CD14-positive monocyte (primary cell): ENCODE results near the gene RAB3GAP2. TPM values are rescaled to one million over a fixed set of nuclear protein-coding genes. Genes with fewer than 3 reads are reported as not detected.
"Not testable (repeated sequence)": the region's sequence is repeated elsewhere in the genome, so short reads cannot be mapped to it uniquely, and the experiment has no call there.

Source experiments
- DNase-seq, 3 donors: peaks; one replicate each; pipeline ENCODE4 v3.0.0-alpha.2; 2011 to 2022
- H2AFZ ChIP-seq: 2 replicates; pipeline ENCODE4 v1.6.0; 2012; ENCODE audit warnings: mild to moderate bottlenecking, low read depth, low read length, inconsistent platforms; ENCODE audit not compliant: insufficient read depth, poor library complexity, severe bottlenecking
- H3K27ac ChIP-seq, 2 donors: 1 replicate in 1 of 2; 2 replicates in 1 of 2; pipeline ENCODE4 v1.5.1; 2012 to 2013; ENCODE audit warnings: low read length in 2 of 2, control low read depth in 1 of 2, inconsistent platforms in 1 of 2, low read depth in 1 of 2, mild to moderate bottlenecking in 1 of 2
- H3K27me3 ChIP-seq, 2 donors: one replicate each; pipeline versions ENCODE4 v1.6.0 to v1.6.1; 2011 to 2013; ENCODE audit warnings: low read length in 2 of 2; ENCODE audit not compliant: control insufficient read depth in 2 of 2, insufficient read depth in 2 of 2
- H3K36me3 ChIP-seq, 2 donors: replicated peaks in 1 of 2; 1 replicate in 1 of 2; 2 replicates in 1 of 2; pipeline versions ENCODE4 v1.5.1 to v1.6.1; 2012 to 2013; ENCODE audit warnings: low read length in 2 of 2, control low read depth in 1 of 2, inconsistent platforms in 1 of 2, mild to moderate bottlenecking in 1 of 2; ENCODE audit not compliant: insufficient read depth in 2 of 2, control insufficient read depth in 1 of 2
- H3K4me1 ChIP-seq, 2 donors: 1 replicate in 1 of 2; 2 replicates in 1 of 2; pipeline versions ENCODE4 v1.5.1 to v1.6.1; 2012 to 2013; ENCODE audit warnings: low read length in 2 of 2, control low read depth in 1 of 2, inconsistent platforms in 1 of 2, mild to moderate bottlenecking in 1 of 2, moderate library complexity in 1 of 2; ENCODE audit not compliant: insufficient read depth in 2 of 2, control insufficient read depth in 1 of 2
- H3K4me2 ChIP-seq: replicated peaks from 2 replicates; pipeline ENCODE3; 2012; ENCODE audit warnings: low read length, moderate library complexity, mild to moderate bottlenecking; ENCODE audit not compliant: poor library complexity, severe bottlenecking; ENCODE audit errors: extremely low read depth
- H3K4me3 ChIP-seq, 3 experiments: fragments of 200-600 bp in 1 of 3; sonication (generic) in 1 of 3; replicated peaks in 1 of 3; 1 replicate in 2 of 3; 2 replicates in 1 of 3; pipeline ENCODE4 v1.5.1; 2011 to 2013; ENCODE audit warnings: low read length in 3 of 3, mild to moderate bottlenecking in 3 of 3, control low read depth in 2 of 3, low read depth in 2 of 3, inconsistent platforms in 1 of 3, moderate library complexity in 1 of 3
- H3K79me2 ChIP-seq: 2 replicates; pipeline ENCODE4 v1.6.0; 2012; ENCODE audit warnings: mild to moderate bottlenecking, control low read depth, inconsistent platforms, low read length, moderate library complexity; ENCODE audit not compliant: insufficient read depth
- H3K9ac ChIP-seq: 2 replicates; pipeline ENCODE4 v1.6.0; 2017; ENCODE audit warnings: low read length, mild to moderate bottlenecking; ENCODE audit not compliant: insufficient read depth, poor library complexity, severe bottlenecking
- H3K9me3 ChIP-seq, 2 donors: replicated peaks in 1 of 2; 1 replicate in 1 of 2; 2 replicates in 1 of 2; pipeline versions ENCODE4 v1.5.1 to v1.6.1; 2012 to 2013; ENCODE audit warnings: low read length in 2 of 2, control low read depth in 1 of 2; ENCODE audit not compliant: control insufficient read depth in 1 of 2, insufficient read depth in 1 of 2
- H4K20me1 ChIP-seq: 2 replicates; pipeline ENCODE4 v1.6.0; 2012; ENCODE audit warnings: mild to moderate bottlenecking, low read length, control low read depth, moderate library complexity; ENCODE audit not compliant: insufficient read depth
- H3K27ac Mint-ChIP-seq, 7 donors: one replicate each; pipeline ENCODE4 v1.8.0; 2020; ENCODE audit warnings: mild to moderate bottlenecking in 7 of 7, mixed read lengths in 7 of 7, moderate library complexity in 6 of 7, inconsistent platforms in 2 of 7
- H3K27me3 Mint-ChIP-seq, 3 donors: one replicate each; pipeline ENCODE4 v1.8.0; 2021 to 2022; ENCODE audit warnings: low read depth in 3 of 3, mild to moderate bottlenecking in 3 of 3, mixed read lengths in 3 of 3, moderate library complexity in 3 of 3, inconsistent platforms in 1 of 3
- H3K36me3 Mint-ChIP-seq, 2 donors: one replicate each; pipeline ENCODE4 v1.8.0; 2020; ENCODE audit warnings: mixed read lengths in 2 of 2, inconsistent platforms in 1 of 2, mild to moderate bottlenecking in 1 of 2
- H3K4me1 Mint-ChIP-seq: one replicate; pipeline ENCODE4 v1.8.0; 2020; ENCODE audit warnings: mild to moderate bottlenecking, mixed read lengths
- H3K4me3 Mint-ChIP-seq, 2 donors: one replicate each; pipeline ENCODE4 v1.8.0; 2020; ENCODE audit warnings: mild to moderate bottlenecking in 2 of 2, mixed read lengths in 2 of 2, moderate library complexity in 1 of 2
- H3K9me3 Mint-ChIP-seq, 7 donors: one replicate each; pipeline ENCODE4 v1.8.0; 2020 to 2022; ENCODE audit warnings: mixed read lengths in 7 of 7, mild to moderate bottlenecking in 6 of 7, moderate library complexity in 6 of 7, inconsistent platforms in 2 of 7
- WGBS: methylation state at CpG from one replicate; pipeline ENCODE4 v1.1.5; 2013; ENCODE audit warnings: missing lambda C conversion rate; ENCODE audit not compliant: insufficient coverage; 5-methylcytosine and 5-hydroxymethylcytosine counted together
- intact Hi-C, 2 donors: fragments of 100-400 bp; cut with micrococcal nuclease; formaldehyde crosslinking; loops; one replicate each; pipeline versions ENCODE4 v1.15.0 to v1.15.1; 2023
- polyA plus RNA-seq, 3 donors: library from polyadenylated mRNA; depleted of rRNA in 1 of 3; unstranded in 2 of 3; stranded (reverse) in 1 of 3; fragments of 300-500 nt in 2 of 3; fragments of >200 nt in 1 of 3; fragmentation: Illumina TruSeq in 2 of 3; gene quantifications; 1 replicate in 2 of 3; 2 replicates in 1 of 3; pipeline ENCODE4 v1.2.3, GENCODE V29; 2012 to 2021
- TF ChIP-seq, protein P1 (sequence below): fragments of 200-600 bp; IDR thresholded peaks from one replicate; pipeline ENCODE4 v1.8.0; 2022; ENCODE audit warnings: antibody characterized with exemption, mild to moderate bottlenecking

Gene RAB3GAP2
- polyA plus RNA-seq, 3 donors: 9.8 to 12.1 (median 11.6) TPM

DNA sequence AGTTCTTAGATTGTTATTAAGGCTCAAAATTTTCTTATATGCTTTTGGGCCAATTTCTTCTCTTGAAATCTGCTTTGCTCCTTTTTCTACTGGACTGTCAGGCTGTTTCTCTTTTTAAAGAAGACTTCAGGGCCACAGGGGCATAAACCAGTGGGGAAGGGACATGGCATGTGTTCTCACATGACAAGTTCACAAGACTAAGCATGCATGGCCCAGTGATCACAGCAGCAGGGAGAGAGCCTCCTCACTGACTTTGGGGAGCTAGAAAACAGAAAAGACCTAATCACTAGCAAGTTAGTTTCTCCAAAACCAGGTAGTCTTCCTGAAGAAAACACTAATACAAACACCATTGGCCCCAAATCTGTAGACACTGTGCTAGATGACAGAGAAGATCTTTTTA lies 64.8 kb downstream of the RAB3GAP2 start:
- no peak for DNase-seq
- no peaks in the 10 kb centered on the region for H4K20me1 ChIP-seq
- Mint-ChIP-seq H3K27me3 (no peaks in the 10 kb centered on the region), H3K27ac (peak overlapping the region in 1 of 7 donors; percentile 62), H3K4me3 (no peak overlapping the region), H3K4me1 (no peaks in the 10 kb centered on the region), H3K9me3 (peaks cover 0 to 4% (median 3%) of the 10 kb centered on the region in 7 donors), H3K36me3 (peaks cover 71 to 79% of the 10 kb centered on the region in 2 donors)
- TF ChIP-seq, protein P1, sequence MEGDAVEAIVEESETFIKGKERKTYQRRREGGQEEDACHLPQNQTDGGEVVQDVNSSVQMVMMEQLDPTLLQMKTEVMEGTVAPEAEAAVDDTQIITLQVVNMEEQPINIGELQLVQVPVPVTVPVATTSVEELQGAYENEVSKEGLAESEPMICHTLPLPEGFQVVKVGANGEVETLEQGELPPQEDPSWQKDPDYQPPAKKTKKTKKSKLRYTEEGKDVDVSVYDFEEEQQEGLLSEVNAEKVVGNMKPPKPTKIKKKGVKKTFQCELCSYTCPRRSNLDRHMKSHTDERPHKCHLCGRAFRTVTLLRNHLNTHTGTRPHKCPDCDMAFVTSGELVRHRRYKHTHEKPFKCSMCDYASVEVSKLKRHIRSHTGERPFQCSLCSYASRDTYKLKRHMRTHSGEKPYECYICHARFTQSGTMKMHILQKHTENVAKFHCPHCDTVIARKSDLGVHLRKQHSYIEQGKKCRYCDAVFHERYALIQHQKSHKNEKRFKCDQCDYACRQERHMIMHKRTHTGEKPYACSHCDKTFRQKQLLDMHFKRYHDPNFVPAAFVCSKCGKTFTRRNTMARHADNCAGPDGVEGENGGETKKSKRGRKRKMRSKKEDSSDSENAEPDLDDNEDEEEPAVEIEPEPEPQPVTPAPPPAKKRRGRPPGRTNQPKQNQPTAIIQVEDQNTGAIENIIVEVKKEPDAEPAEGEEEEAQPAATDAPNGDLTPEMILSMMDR: no peak
- peaks cover 57 to 85% of the 10 kb centered on the region in 2 donors for H3K36me3 ChIP-seq
- no peaks in the 10 kb centered on the region for H3K27me3 ChIP-seq
- no peak overlapping the region for H3K27ac ChIP-seq
- no peaks in the 10 kb centered on the region for H3K9me3 ChIP-seq
- H3K4me3 ChIP-seq: no peak overlapping the region
- no peak overlapping the region for H3K4me2 ChIP-seq
- no peak overlapping the region for H2AFZ ChIP-seq
- no peaks in the 10 kb centered on the region for H3K79me2 ChIP-seq
- intact Hi-C loops: no loop called here
- no peak overlapping the region for H3K9ac ChIP-seq
- no peaks in the 10 kb centered on the region for H3K4me1 ChIP-seq

DNA sequence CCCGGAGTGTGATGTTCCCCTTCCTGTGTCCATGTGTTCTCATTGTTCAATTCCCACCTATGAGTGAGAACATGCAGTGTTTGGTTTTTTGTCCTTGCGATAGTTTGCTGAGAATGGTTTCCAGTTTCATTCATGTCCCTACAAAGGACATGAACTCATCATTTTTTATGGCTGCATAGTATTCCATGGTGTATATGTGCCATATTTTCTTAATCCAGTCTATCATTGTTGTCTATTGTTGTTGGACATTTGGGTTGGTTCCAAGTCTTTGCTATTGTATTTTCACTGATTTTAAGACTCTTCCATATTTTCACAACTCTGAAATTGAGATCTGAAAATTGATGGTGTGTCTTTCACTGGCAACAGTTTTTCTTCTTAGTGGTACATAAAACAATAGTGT lies 67.5 kb downstream of the RAB3GAP2 start:
- H3K4me1 ChIP-seq, H3K27ac Mint-ChIP-seq, H4K20me1 ChIP-seq, intact Hi-C loops, H3K9ac ChIP-seq, H3K79me2 ChIP-seq, H3K4me3 ChIP-seq, H3K27ac ChIP-seq, DNase-seq, H3K4me2 ChIP-seq, H3K4me1 Mint-ChIP-seq, H3K27me3 ChIP-seq, H3K9me3 Mint-ChIP-seq, H3K9me3 ChIP-seq, H2AFZ ChIP-seq, H3K4me3 Mint-ChIP-seq, H3K27me3 Mint-ChIP-seq: not testable (repeated sequence)
- no CpG with 5 or more reads among the region's 2 CpGs for WGBS
- peaks cover 62 to 85% of the 10 kb centered on the region in 2 donors for H3K36me3 ChIP-seq
- peaks cover 52 to 59% of the 10 kb centered on the region in 2 donors for H3K36me3 Mint-ChIP-seq
